ENCODE data around the gene SCN1A. TPM values are rescaled to one million over a fixed set of nuclear protein-coding genes. Genes with fewer than 3 reads are reported as not detected.

SCN1A gene
- total and polyA plus RNA-seq, 2 of the 4 experiments (the other 2 are of a cell fraction) = under 0.01 TPM; not detected in 1

GRCh38 chr2:166115589-166115988, 12.2 kb downstream of the SCN1A start:
- H3K18ac ChIP-seq (ENCODE audit: low read depth, low read length) = no peak overlapping the region
- H2BK120ac ChIP-seq (ENCODE audit: low read depth, low read length) = no peak overlapping the region
- no peak for DNase-seq
- H3K4me2 ChIP-seq (ENCODE audit: low read depth, low read length) = no peak overlapping the region
- H2BK5ac ChIP-seq (ENCODE audit: low read depth, low read length, poor library complexity, severe bottlenecking) = no peak overlapping the region
- TF ChIP-seq NFE2L2 (IDR thresholded peaks at IDR 0.05; ENCODE audit: low read depth, low read length) (no peak), FOS (IDR thresholded peaks at IDR 0.05; ENCODE audit: low read depth, low read length) (no peak), CEBPB (IDR thresholded peaks at IDR 0.05; ENCODE audit: low read depth, low read length) (no peak), MAFK (IDR thresholded peaks at IDR 0.05; ENCODE audit: low read depth, low read length) (no peak), ELK1 (IDR thresholded peaks at IDR 0.05; ENCODE audit: borderline replicate concordance, low read depth, low read length) (no peak), RFX5 (IDR thresholded peaks at IDR 0.05; ENCODE audit: low read depth, low read length) (no peak), MAZ (IDR thresholded peaks at IDR 0.05; ENCODE audit: borderline replicate concordance, low read depth, low read length) (no peak), CHD1 (IDR thresholded peaks at IDR 0.05; ENCODE audit: low read depth, low read length) (no peak), RCOR1 (IDR thresholded peaks at IDR 0.05; ENCODE audit: insufficient replicate concordance, low read length) (no peak), MXI1 (IDR thresholded peaks at IDR 0.05; ENCODE audit: borderline replicate concordance, low read depth, low read length) (no peak), RAD21 (IDR thresholded peaks at IDR 0.05; ENCODE audit: low read length) (no peak), POLR2A (IDR thresholded peaks at IDR 0.05; ENCODE audit: low read depth, low read length) (no peak), BHLHE40 (IDR thresholded peaks at IDR 0.05; ENCODE audit: low read depth, low read length) (no peak), SMC3 (IDR thresholded peaks at IDR 0.05; ENCODE audit: low read depth, low read length) (no peak)
- TF ChIP-seq, protein P1, sequence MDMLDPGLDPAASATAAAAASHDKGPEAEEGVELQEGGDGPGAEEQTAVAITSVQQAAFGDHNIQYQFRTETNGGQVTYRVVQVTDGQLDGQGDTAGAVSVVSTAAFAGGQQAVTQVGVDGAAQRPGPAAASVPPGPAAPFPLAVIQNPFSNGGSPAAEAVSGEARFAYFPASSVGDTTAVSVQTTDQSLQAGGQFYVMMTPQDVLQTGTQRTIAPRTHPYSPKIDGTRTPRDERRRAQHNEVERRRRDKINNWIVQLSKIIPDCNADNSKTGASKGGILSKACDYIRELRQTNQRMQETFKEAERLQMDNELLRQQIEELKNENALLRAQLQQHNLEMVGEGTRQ (IDR thresholded peaks at IDR 0.05; ENCODE audit: low read depth, low read length) = no peak
- TF ChIP-seq, protein P2, sequence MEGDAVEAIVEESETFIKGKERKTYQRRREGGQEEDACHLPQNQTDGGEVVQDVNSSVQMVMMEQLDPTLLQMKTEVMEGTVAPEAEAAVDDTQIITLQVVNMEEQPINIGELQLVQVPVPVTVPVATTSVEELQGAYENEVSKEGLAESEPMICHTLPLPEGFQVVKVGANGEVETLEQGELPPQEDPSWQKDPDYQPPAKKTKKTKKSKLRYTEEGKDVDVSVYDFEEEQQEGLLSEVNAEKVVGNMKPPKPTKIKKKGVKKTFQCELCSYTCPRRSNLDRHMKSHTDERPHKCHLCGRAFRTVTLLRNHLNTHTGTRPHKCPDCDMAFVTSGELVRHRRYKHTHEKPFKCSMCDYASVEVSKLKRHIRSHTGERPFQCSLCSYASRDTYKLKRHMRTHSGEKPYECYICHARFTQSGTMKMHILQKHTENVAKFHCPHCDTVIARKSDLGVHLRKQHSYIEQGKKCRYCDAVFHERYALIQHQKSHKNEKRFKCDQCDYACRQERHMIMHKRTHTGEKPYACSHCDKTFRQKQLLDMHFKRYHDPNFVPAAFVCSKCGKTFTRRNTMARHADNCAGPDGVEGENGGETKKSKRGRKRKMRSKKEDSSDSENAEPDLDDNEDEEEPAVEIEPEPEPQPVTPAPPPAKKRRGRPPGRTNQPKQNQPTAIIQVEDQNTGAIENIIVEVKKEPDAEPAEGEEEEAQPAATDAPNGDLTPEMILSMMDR (conservative IDR thresholded peaks at IDR 0.05; ENCODE audit: low read depth, low read length) = no peak
- H3K79me1 ChIP-seq (ENCODE audit: low read depth in 1 of 2, low read length in 2 of 2) = no peaks in the 10 kb centered on the region
- H3K4ac ChIP-seq (ENCODE audit: low read depth, low read length) = no peak overlapping the region
- H3K9me3 ChIP-seq (ENCODE audit: control insufficient read depth, insufficient read depth, low read length) = no peaks in the 10 kb centered on the region
- H3K4me3 ChIP-seq (ENCODE audit: insufficient read depth, low read depth, low read length) = no peak overlapping the region
- H3K9me1 ChIP-seq (ENCODE audit: insufficient read depth, low read length) = no peaks in the 10 kb centered on the region
- ChIA-PET POLR2A (ENCODE audit: unreplicated experiment) (interaction anchor here (0.6 kb wide), 1 partner anchor 12 kb away, joined by 4 read pairs; the partner anchor contains the start of gene SCN1A), CTCF (no interaction called here)
- no peaks in the 10 kb centered on the region for H3K27me3 ChIP-seq (ENCODE audit: control insufficient read depth, insufficient read depth, low read length)
- ATAC-seq (ENCODE audit: low read depth) = no peak
- H4K8ac ChIP-seq (ENCODE audit: low read depth in 2 of 2, low read length in 2 of 2) = no peak overlapping the region
- no TSS peak for BruUV-seq (replicated peaks)
- no peak overlapping the region for H3K23ac ChIP-seq (ENCODE audit: low read depth, low read length)
- H2AK9ac ChIP-seq (replicated peaks; ENCODE audit: low read depth, low read length, poor library complexity) = no peak overlapping the region
- H3K36me3 ChIP-seq (ENCODE audit: control insufficient read depth, insufficient read depth, low read length) = no peaks in the 10 kb centered on the region
- H3K27ac ChIP-seq (ENCODE audit: insufficient read depth, low read length) = no peak overlapping the region
- no peak overlapping the region for H4K91ac ChIP-seq (ENCODE audit: insufficient read depth, low read depth, low read length)
- WGBS, 2 experiments (ENCODE audit: extremely low coverage in 2 of 2, insufficient read length in 1 of 2) = no CpG with 5 or more reads among the region's 4 CpGs
- in situ Hi-C loops (cut with MboI; ENCODE audit: low sequenced_read_pairs) = no loop called here
- dilution Hi-C loops (cut with HindIII; ENCODE audit: low sequenced_read_pairs, unreplicated experiment) = no loop called here
- no peaks in the 10 kb centered on the region for H4K20me1 ChIP-seq (ENCODE audit: insufficient read depth, low read length)
- H3K14ac ChIP-seq (replicated peaks; ENCODE audit: low read depth, low read length) = no peak overlapping the region
- H3K9ac ChIP-seq (ENCODE audit: low read depth, low read length) = no peak overlapping the region
- H2BK15ac ChIP-seq (ENCODE audit: low read depth, low read length) = no peak overlapping the region
- no peaks in the 10 kb centered on the region for H3K4me1 ChIP-seq (ENCODE audit: control insufficient read depth, insufficient read depth, low read length)
- no peak overlapping the region for H2AK5ac ChIP-seq (ENCODE audit: low read depth, low read length)
- intact Hi-C loops (cut with micrococcal nuclease) = no loop called here
- no peak overlapping the region for H2AFZ ChIP-seq (replicated peaks; ENCODE audit: low read length, poor library complexity)
- H3K56ac ChIP-seq (ENCODE audit: extremely low read depth, insufficient read depth, low read length) = no peak overlapping the region
- no peak overlapping the region for H2BK20ac ChIP-seq (ENCODE audit: low read depth, low read length)
- no peak overlapping the region for H4K5ac ChIP-seq (ENCODE audit: low read depth, low read length)
